HG03095 (cell line): ENCODE measurements around the gene ARRDC5.
"Not testable (repeated sequence)": the region's sequence is repeated elsewhere in the genome, so short reads cannot be mapped to it uniquely, and the experiment has no call there.

Source experiments
- ATAC-seq: cut with Tn5 transposase; IDR thresholded peaks from one replicate; pipeline ENCODE4 v1.9.1; 2021; ENCODE audit warnings: moderate library complexity; ENCODE audit not compliant: unreplicated experiment

Gene ARRDC5

GRCh38 chr19:4902796-4903195 lies at the start of gene ARRDC5:
Gene ARRDC5 (minus strand): TSS chr19:4902896. CDS start chr19:4902825, 71 bp downstream.
- ATAC-seq = no peak

DNA sequence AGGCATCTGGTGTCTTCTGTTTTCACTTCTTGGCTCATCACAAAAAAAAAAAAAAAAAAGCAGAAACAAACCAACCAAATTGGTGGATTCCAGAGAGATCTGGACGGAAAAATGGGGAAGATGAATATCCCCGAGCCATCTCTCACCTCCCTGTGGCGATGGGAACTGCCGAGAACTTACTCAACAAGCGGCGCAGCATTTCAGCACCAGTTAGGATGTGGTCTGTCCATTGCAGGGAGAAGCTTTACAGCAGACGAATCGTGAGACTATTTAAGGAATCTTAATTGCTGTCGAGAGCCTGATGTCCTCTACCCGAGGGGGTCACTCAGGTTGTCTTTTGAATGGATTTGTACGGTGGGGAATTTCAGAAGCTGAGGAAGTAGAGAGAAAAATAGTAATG lies 49.0 kb upstream of the ARRDC5 start:
- ATAC-seq = no peak

GRCh38 chr19:4950650-4951049 lies 48.0 kb upstream of the ARRDC5 start:
- ATAC-seq = not testable (repeated sequence)

DNA sequence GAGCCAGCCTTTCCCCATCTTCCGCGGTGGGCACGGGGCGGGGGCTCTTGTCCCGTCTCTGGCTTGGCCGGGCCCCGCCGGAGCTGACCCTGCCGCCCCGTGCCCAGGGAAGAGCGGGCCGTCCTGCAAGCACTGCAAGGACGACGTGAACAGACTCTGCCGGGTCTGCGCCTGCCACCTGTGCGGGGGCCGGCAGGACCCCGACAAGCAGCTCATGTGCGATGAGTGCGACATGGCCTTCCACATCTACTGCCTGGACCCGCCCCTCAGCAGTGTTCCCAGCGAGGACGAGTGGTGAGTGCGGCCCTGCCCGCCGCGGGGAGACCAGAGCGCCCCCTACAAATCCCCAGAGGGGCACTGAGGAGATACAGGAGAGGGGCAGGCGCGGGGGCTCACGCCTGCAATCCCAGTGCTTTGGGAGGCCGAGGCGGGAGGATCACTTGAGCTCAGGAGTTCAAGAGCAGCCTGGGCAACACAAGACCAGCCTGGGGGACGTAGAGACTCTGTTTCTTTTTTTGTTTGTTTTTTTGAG lies 39.0 kb upstream of the ARRDC5 start:
- ATAC-seq = not testable (repeated sequence)

DNA sequence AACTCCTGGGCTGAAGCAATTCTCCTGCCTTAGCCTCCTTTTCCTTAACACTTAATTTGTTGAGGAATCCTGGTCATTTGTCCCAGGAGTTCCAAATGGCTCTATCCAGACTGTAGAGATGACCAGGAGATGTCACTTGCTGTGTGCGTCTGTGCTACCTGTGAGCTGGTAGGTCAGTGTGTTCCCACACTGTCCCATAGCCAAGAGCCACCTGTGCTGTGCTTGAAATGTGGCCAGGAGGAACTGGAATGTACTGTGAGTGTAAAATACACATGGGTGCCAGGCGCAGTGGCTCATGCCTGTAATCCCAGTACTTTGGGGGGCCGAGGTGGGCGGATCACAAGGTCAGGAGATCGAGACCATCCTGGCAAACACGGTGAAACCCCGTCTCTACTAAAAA lies 36.8 kb upstream of the ARRDC5 start:
- ATAC-seq = no peak

DNA sequence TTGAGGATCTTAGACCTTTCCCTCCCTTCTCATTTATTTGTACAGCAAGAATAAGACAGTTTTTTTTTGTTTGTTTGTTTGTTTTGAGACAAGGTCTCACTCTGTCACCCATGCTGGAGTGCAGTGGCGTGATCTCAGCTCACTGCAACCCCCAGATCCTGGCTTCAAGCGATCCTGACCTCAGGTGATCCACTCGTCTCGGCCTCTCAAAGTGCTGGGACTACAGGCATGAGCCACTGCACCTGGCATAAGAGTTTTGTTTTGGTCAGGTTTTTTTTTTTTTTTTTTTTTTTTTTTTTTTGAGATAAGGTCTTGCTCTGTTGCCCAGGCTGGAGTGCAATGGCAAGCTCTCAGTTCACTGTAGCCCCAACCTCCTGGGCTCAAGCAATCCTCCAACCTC lies 35.8 kb upstream of the ARRDC5 start:
- not testable (repeated sequence) for ATAC-seq

DNA sequence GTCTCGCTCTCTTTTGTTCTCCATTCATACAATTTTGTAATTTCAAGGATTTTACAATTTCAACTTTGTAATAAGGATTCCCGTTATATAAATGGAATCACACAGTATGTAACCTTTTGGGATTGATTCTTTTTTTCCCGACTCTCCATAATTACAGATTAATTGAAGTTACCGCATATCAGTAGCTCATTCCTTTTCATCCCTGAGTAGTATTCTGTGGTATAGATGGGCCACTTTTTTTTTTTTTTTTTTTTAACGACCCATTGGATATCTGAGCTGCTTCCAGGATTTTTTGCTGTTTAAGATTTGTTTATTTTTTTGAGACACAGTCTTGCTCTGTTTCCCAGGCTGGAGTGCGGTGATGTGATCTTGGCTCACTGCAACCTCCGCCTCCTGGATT lies 34.4 kb upstream of the ARRDC5 start:
- no peak for ATAC-seq

DNA sequence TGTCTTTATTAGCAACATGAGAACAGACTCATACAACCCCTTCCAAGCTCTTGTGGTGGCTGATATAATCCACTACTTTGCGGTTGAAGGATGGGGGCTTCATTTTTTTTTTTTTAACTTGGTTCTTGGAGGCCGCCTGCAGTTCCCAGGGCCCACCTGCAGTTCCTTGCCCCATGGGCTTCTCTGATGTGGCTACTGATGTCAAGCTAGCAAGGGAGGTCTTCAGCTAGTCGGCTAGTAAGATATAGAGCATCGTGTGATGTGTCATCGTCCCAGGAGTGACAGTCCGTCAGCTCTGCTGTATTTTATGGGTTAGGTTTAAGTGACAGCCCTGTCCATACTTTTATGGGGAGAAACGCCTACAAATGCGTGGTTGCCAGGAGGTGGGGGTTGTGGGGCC lies 32.7 kb upstream of the ARRDC5 start:
- ATAC-seq = no peak

DNA sequence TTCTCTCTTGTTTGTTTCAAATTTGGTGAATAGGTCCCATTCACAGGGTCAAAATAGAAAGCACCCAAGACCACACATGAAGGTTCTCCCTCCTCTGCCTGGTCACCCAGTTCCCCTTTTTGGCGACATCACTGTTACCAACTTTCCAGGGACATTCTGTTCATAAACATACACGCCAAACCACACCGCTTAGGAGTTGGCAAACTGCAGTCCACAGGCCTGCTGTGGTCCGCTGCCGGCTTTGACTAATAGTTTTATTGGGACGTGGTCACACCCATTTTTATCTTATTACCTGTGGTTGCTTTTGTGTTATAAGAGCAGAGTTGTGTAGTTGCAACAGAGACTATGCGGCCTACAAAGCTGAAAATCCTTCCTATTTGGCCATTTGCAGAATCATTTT lies 30.8 kb upstream of the ARRDC5 start:
- ATAC-seq = no peak

- ATAC-seq = no peak
Measured at GRCh38 chr19:4932711-4933110, 30.0 kb upstream of the ARRDC5 start.

DNA sequence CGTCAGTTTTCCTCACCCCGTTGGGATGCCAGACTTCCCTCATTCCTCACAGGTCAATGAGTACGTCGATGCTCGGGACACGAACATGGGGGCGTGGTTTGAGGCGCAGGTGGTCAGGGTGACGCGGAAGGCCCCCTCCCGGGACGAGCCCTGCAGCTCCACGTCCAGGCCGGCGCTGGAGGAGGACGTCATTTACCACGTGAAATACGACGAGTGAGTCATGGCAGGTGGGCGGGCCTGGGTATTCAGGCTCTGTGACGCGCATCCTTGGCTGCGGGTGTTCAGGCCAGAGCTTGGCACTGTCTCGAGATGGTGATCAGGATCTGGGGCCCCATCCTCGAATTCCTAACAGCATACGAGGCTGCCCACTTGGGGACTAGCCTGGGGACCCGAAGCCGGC lies 28.0 kb upstream of the ARRDC5 start:
- ATAC-seq = no peak

DNA sequence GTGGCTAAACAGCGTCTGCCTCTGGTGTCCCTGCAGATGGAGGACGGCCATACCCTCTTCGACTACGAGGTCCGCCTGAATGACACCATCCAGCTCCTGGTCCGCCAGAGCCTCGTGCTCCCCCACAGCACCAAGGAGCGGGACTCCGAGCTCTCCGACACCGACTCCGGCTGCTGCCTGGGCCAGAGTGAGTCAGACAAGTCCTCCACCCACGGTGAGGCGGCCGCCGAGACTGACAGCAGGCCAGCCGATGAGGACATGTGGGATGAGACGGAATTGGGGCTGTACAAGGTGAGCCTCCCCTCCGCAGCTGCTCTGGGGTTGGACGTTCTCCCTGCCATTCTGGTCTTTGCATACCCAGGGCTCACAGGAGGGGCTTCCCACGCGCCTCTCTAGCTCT lies 26.5 kb upstream of the ARRDC5 start:
- ATAC-seq = no peak

DNA sequence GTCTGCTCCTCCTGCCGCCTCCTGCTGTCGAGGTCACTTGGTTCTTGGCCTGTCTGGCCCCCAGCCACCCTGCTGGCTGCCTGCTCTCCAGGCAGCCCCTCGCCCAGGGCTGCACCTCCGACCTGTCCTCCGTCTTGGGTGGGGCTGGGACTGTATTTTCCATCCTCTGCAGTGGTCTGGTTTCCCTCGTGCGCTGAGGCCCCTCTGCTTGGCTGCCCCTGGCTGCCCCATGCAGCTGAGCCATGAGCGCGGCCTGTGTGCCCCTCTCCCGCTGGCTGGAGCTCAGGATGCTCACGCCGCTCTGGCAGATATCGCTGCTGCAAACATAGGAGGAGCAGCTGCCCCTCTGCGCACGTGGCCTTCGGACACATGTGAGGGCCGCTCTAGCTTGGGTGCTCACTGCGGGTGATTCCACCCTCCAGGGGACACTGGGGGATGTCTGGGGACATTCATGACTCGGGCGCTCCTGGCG lies 20.6 kb upstream of the ARRDC5 start:
- no peak for ATAC-seq

- no peak for ATAC-seq
Measured at GRCh38 chr19:4922530-4923275, 20.0 kb upstream of the ARRDC5 start.

- no peak for ATAC-seq
Measured at GRCh38 chr19:4916292-4917082, 13.8 kb upstream of the ARRDC5 start.

DNA sequence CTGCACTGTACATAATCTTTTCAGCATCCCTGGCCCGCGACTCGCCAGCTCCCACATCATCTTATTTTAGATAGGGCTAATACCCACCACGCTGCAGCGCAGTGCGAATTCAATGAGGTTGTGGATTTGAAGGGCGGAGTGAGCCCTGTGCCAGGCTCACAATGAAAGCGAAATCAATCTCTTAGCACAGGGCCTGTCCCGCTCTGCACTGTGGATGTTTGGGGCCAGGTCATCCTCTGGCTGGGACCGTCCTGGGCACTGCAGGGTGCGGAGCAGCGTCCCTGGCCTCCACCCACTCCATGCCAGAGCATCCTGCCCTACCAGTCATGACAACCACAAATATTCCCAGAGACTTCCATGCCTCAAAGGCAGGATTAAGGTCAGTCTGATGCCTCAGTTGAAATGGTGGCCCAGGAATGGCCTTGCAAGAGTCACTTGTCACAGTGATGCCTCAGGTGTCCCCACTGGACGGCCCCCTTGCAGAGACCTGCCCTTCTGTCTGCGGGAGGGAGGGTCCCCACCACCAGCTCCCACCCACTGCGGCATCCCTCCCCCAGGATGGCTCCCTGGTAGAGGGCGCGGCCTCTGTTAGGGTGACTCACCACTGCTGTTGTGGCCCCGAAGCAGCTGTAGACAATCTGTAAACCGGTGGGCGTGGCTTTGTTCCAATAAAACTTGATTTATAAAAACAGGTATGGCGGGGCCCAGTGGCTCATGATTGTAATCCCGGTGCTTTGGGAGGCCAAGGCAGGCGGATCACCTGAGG lies 12.2 kb upstream of the ARRDC5 start:
- no peak for ATAC-seq

GRCh38 chr19:4913996-4914735 lies 11.5 kb upstream of the ARRDC5 start:
- no peak for ATAC-seq

- peak; percentile 41 for ATAC-seq
Measured at GRCh38 chr19:4911786-4912672, 9.3 kb upstream of the ARRDC5 start.

- ATAC-seq = no peak
Measured at GRCh38 chr19:4911314-4911713, 8.6 kb upstream of the ARRDC5 start.
